Medulla oblongata (tissue), 1 donor: ENCODE measurements around the gene ZNF469.

ENCODE experiments used
- DNase-seq: peaks from one replicate; pipeline ENCODE4 v3.0.0-alpha.2; 2015; ENCODE audit errors: extremely low spot score

Gene ZNF469

GRCh38 chr16:88424587-88425235 lies 42.0 kb downstream of the ZNF469 start:
- DNase-seq = peak; percentile 58

GRCh38 chr16:88426018-88426417 lies 43.3 kb downstream of the ZNF469 start:
- no peak for DNase-seq

- no peak for DNase-seq
These were observed 44.6 kb downstream of the ZNF469 start for GRCh38 chr16:88427376-88427775.

DNA sequence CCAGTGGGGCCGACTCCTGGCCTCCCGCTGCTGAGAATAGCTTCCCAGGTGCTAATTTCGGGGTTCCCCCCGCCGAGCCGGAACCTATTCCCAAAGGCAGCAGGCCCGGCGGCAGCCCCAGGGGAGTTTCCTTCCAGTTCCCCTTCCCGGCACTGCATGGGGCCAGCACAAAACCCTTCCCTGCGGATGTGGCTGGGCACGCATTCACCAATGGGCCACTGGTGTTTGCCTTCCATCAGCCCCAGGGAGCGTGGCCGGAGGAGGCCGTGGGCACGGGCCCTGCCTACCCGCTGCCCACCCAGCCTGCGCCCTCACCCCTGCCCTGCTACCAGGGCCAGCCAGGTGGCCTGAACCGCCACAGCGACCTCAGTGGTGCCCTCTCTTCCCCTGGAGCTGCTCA lies 45.4 kb downstream of the ZNF469 start:
- DNase-seq = no peak

DNA sequence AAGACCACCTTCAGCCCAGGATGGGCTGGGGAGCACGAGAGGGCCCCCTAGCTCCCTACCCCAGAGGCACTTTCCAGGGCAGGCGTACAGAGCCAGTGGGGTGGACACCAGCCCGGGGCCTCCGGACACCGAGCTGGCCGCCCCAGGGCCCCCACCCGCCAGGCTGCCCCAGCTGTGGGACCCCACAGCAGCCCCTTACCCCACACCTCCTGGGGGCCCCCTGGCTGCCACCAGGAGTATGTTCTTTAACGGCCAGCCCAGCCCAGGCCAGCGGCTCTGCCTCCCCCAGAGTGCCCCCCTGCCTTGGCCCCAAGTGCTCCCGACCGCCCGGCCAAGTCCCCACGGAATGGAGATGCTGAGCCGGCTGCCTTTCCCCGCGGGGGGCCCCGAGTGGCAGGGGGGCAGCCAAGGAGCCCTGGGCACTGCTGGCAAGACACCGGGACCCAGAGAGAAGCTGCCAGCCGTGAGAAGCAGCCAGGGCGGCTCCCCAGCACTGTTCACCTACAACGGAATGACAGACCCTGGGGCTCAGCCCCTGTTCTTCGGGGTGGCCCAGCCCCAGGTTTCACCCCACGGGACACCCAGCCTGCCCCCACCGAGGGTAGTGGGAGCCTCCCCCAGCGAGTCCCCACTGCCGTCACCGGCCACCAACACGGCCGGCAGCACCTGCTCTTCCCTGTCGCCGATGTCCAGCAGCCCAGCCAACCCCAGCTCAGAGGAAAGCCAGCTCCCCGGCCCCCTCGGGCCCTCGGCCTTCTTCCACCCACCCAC lies 46.0 kb downstream of the ZNF469 start:
- peak; percentile 50 for DNase-seq

DNA sequence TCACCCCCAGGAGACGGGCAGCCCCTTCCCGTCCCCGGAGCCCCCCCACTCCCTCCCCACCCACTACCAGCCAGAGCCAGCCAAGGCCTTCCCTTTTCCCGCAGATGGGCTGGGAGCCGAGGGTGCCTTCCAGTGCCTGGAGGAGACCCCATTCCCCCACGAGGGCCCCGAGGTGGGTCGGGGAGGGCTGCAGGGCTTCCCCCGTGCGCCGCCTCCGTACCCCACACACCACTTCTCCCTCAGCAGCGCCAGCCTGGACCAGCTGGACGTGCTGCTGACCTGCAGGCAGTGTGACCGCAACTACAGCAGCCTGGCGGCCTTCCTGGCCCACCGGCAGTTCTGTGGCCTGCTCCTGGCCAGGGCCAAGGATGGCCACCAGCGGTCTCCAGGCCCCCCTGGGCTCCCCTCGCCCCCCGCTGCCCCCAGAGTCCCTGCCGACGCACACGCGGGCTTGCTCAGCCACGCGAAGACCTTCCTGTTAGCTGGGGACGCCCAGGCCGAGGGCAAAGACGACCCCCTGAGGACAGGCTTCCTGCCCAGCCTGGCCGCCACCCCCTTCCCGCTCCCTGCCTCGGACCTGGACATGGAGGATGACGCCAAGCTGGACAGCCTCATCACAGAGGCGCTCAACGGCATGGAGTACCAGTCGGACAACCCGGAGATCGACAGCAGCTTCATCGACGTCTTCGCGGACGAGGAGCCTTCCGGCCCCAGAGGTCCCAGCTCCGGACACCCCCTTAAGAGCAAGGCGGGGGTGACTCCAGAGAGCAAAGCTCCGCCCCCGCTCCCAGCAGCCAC lies 46.8 kb downstream of the ZNF469 start:
- no peak for DNase-seq

- DNase-seq = no peak
These were observed 47.4 kb downstream of the ZNF469 start for GRCh38 chr16:88430185-88430523.

GRCh38 chr16:88430524-88431446 lies 48.0 kb downstream of the ZNF469 start:
- peak; percentile 49 for DNase-seq

GRCh38 chr16:88431651-88432050 lies 48.9 kb downstream of the ZNF469 start:
- no peak for DNase-seq

DNA sequence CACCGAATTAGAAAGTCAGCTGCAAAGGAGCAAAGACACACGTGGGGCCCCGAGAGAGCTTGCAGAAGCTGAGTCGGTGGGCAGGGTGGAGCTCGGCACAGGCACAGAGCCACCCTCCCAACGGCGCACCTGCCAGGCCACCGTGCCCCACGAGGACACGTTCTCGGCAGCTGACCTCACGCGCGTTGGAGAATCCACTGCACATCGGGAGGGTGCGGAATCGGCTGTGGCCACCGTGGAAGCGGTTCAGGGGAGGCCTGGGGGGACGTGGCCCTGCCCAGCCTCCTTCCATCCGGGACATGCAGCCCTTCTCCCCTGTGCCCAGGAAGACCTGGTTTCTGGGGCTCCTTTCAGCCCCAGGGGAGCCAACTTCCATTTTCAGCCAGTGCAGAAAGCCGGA lies 49.4 kb downstream of the ZNF469 start:
- DNase-seq = no peak
